Measurements from ENCODE around the gene IQGAP2. TPM values are rescaled to one million over a fixed set of nuclear protein-coding genes. Genes with fewer than 3 reads are reported as not detected.

The IQGAP2 gene
- total RNA-seq, 4 donors from 2014 or later: 22.6 to 63.9 (median 28.3) TPM

GRCh38 chr5:76681287-76681686, 278.2 kb downstream of the IQGAP2 start:
- no peak for DNase-seq (ENCODE audit: low spot score)
- no peak for ATAC-seq (ENCODE audit: low FRiP score)
- no peak for TF ChIP-seq CTCF (IDR thresholded peaks at IDR 0.05)

- DNase-seq (ENCODE audit: low spot score) (no peak), ATAC-seq (ENCODE audit: low FRiP score) (no peak)
- TF ChIP-seq CTCF (IDR thresholded peaks at IDR 0.05): no peak
These were observed 279.3 kb downstream of the IQGAP2 start for GRCh38 chr5:76682387-76682786.

- DNase-seq (ENCODE audit: low spot score): no peak
- no peak for ATAC-seq (ENCODE audit: low FRiP score)
- no peak for TF ChIP-seq CTCF (IDR thresholded peaks at IDR 0.05)
These were observed 281.0 kb downstream of the IQGAP2 start for GRCh38 chr5:76683816-76684731.

GRCh38 chr5:76684756-76685519, 281.9 kb downstream of the IQGAP2 start:
- ATAC-seq (ENCODE audit: low FRiP score): no peak
- no peak for TF ChIP-seq CTCF (IDR thresholded peaks at IDR 0.05)
- no peak for DNase-seq (ENCODE audit: low spot score)

- ATAC-seq (ENCODE audit: low FRiP score): no peak
These were observed 282.6 kb downstream of the IQGAP2 start for GRCh38 chr5:76685704-76686103.

GRCh38 chr5:76688212-76688611, 285.1 kb downstream of the IQGAP2 start:
- TF ChIP-seq CTCF (IDR thresholded peaks at IDR 0.05): no peak
- no peak for DNase-seq (ENCODE audit: low spot score)
- ATAC-seq (ENCODE audit: low FRiP score): no peak

More at GRCh38 chr5:76685704-76686103, 282.6 kb downstream of the IQGAP2 start:
- TF ChIP-seq CTCF (IDR thresholded peaks at IDR 0.05): no peak
- DNase-seq (ENCODE audit: low spot score): no peak

All from omental fat pad (tissue), 4 donors.